ENCODE results near the gene SNX8. TPM values are rescaled to one million over a fixed set of nuclear protein-coding genes. Genes with fewer than 3 reads are reported as not detected.

Gene SNX8
- total and polyA plus RNA-seq, 2 of the 8 experiments (the other 6 are each of a cell fraction or from before 2014, with no cell fraction given): 46.2 to 70.8 TPM

- TF ChIP-seq RNF2 (IDR thresholded peaks at IDR 0.05; ENCODE audit: borderline replicate concordance, low read depth, low read length, missing control alignments, poor library complexity, severe bottlenecking): no peak
- TF ChIP-seq ATF3 (IDR thresholded peaks at IDR 0.05; ENCODE audit: insufficient read depth, low read depth, low read length): no peak
- no peak for TF ChIP-seq RAD21 (IDR thresholded peaks at IDR 0.05 in 1 of 2, conservative IDR thresholded peaks at IDR 0.05 in 1 of 2; ENCODE audit: low read depth in 2 of 2, low read length in 2 of 2)
- no peak for TF ChIP-seq POLR2AphosphoS5 (IDR thresholded peaks at IDR 0.05; ENCODE audit: low read depth, low read length)
- TF ChIP-seq EZH2 (IDR thresholded peaks at IDR 0.05; ENCODE audit: low read depth, low read length, severe bottlenecking): no peak
- TF ChIP-seq SIRT6 (IDR thresholded peaks at IDR 0.05; ENCODE audit: low read length): no peak
- no peak for TF ChIP-seq TAF1 (IDR thresholded peaks at IDR 0.05; ENCODE audit: low read depth, low read length)
- TF ChIP-seq EP300 (IDR thresholded peaks at IDR 0.05; ENCODE audit: borderline replicate concordance in 1 of 2, low read depth in 2 of 2, low read length in 2 of 2): no peak
Measured at GRCh38 chr7:2312267-2312929, 1.8 kb downstream of the SNX8 start (continued).
